ENCODE data around the gene ACOXL.

GRCh38 chr2:111121828-111122630 lies 389.7 kb downstream of the ACOXL start:
- no peak for TF ChIP-seq POLR2A (IDR thresholded peaks at IDR 0.05)
- TF ChIP-seq, protein P1, sequence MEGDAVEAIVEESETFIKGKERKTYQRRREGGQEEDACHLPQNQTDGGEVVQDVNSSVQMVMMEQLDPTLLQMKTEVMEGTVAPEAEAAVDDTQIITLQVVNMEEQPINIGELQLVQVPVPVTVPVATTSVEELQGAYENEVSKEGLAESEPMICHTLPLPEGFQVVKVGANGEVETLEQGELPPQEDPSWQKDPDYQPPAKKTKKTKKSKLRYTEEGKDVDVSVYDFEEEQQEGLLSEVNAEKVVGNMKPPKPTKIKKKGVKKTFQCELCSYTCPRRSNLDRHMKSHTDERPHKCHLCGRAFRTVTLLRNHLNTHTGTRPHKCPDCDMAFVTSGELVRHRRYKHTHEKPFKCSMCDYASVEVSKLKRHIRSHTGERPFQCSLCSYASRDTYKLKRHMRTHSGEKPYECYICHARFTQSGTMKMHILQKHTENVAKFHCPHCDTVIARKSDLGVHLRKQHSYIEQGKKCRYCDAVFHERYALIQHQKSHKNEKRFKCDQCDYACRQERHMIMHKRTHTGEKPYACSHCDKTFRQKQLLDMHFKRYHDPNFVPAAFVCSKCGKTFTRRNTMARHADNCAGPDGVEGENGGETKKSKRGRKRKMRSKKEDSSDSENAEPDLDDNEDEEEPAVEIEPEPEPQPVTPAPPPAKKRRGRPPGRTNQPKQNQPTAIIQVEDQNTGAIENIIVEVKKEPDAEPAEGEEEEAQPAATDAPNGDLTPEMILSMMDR (IDR thresholded peaks at IDR 0.05) = no peak

All from testis (tissue), 2 donors.